Right forelimb (tissue), 1 donor: Measurements from ENCODE around the gene PPM1E.
"Not testable (repeated sequence)": the region's sequence is repeated elsewhere in the genome, so short reads cannot be mapped to it uniquely, and the experiment has no call there.

ENCODE experiments used
- DNase-seq: peaks from one replicate; pipeline ENCODE4 v3.0.0-alpha.2; 2018

The PPM1E gene

DNA sequence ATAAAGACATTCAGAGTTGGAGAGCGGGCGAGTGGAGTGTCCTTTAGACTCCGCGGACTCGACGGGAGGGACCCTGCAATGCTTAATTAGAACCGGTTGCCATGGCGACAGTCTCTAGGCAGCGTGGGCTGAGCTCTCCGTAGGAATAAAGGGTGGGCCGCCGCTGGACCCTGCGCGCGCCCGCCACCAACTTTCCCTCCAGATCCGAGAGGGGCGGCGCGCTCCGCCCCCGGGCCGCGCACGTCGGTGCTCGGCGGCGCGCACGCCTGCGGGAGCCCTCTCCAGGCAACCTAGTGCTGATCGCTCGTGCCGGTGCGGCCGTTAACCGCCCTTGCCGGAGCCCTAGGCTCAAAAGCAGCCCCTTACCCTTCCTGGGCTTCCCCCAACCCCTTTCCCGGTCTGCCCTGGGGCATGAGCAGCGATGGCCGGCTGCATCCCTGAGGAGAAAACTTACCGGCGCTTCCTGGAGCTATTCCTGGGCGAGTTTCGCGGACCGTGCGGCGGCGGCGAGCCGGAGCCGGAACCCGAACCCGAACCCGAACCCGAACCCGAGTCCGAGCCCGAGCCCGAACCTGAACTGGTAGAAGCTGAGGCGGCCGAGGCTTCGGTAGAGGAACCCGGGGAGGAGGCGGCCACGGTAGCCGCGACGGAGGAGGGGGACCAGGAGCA is at the start of gene PPM1E:
Gene PPM1E, plus strand, starts transcription at position 278 of the 669 bp plus-strand sequence.
- DNase-seq = peak; percentile 75

DNA sequence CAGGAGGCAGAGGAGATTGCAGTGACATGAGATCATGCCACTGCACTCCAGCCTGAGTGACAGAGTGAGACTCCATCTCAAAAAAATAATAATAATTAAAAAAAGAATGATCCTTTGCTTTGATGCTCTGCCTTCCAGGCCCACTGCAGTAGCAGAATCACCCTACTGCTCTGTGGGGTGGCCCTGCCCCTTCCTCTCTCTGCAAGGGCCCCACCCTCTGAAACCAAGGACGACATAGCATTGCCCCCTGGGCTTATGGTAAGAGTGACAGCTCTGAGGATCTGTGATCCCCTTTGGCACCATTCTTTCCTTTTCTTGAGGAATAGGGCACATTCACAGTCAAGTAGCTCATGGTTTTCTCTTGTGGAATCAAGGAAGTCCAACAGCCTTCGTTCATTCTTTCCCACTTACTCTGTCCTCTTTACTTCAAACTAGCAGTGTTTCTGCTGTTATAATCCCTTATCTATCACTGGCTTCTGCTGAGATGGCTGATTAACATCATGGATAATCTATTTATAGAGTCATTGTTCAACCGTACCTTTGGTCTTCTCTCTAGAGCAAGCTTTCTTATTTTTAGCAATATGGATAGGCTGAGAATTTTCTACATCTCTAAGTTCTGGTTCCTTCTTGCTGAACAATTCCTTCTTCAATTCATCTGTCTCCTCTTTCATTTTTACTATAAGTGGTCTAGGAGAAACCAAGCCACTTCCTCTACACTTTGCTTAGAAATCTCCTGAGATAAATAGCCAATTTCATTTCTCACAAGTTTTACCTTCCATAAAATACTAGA is 49.1 kb upstream of the PPM1E start:
- DNase-seq = no peak

DNA sequence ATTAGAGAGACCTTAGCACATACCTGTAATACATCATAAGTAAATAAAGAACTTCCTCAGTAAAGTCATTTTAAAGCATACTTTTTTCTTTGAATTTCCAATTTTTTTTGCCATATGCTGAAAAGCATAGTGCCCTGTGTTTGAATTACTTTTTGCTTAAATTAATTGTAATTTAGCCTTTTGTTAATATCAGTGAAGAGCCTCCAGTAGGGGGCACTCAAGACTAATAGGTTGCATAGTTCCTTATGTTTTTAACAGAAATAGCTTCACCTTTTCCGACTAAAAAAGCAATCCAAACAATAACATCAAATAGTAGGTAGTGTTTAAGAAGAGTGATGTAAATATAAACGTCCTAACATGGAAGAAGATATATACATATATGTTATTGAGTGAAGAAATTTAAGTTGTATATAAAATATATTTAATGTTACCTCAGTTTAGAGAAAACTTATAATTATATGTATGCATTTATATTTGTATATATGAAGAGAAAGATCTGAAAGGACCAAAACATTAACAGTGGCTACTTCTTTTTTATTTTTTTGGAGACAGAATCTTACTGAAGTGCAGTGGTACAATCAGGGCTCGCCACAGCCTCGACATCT is 44.6 kb upstream of the PPM1E start:
- no peak for DNase-seq

DNA sequence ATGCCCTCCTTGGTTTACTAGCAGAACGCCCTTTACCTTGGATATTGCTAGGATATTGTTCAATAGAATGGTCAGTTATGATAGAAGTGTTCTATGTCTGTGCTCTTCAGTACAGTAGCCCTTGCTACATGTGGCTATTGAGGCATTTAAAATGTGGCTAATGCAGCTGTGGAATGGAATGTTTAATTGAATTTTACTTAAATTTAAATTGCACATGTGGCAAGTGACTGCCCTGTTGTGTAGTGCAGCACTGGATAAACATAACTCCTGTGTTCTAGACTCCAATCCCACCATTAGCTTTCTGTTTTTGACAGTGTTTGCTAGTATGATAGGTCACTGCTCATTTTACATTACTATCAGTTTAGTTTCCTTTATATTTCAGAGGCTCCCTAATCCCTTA is 33.4 kb upstream of the PPM1E start:
- DNase-seq = no peak

DNA sequence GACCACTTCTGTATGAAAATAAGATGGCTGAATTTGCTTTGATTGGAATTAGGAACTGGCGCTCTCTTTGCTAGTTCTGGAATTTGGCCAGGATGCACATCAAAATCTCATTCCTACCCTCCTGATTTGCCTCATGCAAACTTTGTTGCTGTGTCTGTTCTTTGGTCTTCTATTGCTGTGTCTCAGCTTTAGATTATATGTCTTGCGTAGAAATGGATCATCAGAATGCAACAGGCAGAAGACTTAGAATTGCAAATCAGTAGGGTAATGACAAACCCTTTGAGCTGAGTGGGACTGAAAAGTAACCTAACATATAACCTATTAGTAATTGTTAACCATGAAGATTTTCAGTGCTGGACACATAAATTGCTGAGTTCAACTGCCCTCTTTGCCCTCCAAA is 33.0 kb upstream of the PPM1E start:
- no peak for DNase-seq

DNA sequence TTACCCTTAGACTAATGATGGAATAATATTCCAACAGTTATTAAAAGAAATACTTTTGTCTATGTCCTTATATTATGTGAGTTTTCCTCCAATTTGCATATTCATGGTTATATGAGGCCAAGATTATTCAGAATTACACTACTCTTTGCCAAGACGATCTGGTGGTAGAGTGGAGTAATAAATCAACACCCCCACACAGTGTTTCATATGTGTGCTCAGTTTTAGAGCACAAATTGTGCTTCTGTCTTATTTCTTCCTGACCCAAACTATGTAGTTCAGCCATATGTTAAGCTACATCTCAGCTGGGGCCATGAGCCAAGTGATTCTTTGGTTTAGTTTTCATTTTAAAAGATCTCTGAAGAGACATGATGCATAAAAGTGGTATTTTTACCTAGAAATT is 26.9 kb upstream of the PPM1E start:
- DNase-seq = no peak

DNA sequence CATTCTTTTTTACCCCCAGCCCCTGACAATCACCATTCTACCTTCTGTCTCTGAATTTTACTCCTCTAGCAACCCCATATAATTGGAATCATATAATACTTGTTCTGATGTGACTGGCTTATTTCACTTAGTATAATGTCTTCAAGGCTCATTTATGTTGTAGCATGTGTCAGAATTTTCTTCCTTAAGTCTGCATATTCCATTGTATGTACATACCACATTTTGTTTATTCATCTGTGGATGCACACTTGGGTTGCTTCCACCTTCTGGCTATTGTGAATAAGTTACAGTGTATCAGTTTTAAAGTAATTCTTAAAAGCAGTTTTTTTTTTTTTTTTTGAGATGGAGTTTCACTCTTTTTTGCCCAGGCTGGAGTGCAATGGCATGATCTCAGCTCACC is 24.7 kb upstream of the PPM1E start:
- no peak for DNase-seq

DNA sequence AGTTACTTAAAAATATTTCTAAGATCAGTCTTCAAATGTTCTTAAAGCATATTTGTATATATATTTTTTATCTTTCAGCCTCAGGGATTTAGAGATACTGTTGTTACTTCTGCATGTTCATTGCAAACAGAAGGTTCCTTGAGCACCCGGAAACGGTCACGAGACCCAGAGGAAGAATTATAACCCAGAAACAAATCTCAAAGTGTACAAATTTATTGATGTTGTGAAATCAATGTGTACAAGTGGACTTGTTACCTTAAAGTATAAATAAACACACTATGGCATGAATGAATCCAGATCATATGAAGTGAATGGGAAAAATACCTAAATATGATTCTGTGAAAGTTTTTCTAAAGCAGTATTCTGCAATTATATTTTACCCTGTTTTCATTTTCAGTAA is 21.6 kb upstream of the PPM1E start:
- DNase-seq = no peak

DNA sequence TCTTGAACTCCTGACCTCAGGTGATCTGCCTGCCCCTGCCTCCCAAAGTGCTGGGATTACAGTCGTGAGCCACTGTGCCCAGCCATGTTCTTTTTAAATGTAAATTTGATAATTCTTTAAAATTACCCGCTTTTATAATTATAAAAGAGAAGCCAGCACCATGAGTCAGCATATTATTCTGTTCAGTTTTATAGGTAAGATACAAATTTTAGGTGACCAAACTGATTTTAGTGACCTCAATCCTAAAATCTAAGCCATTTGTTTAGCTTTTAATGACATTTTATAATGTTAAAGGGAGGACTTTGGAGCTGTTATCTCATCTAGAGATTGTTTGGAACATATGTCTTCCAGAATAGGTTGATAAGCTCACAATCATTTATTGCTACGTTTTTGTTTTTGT is 20.8 kb upstream of the PPM1E start:
- DNase-seq = no peak

DNA sequence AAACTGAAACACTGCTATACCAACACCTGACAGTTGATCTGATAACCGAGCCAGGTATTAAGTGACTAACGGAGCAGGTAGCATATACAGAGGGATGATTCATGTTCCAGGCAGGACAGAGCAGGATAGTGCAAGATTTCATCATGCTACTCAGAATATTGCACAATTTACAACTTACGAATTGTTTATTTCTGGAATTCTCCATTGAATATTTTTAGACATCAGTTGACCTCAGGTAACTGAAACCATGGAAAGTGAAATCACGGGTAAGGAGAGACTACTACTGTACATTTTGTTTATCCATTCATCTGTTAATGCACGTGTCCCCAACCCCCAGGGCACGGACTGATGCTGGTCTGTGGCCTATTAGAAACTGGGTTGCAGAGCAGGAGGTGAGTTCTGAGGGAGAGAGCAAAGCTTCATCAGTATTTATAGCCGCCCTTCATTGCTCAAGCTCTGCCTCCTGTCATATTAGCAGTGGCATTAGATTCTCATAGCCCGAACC is 14.5 kb upstream of the PPM1E start:
- no peak for DNase-seq

DNA sequence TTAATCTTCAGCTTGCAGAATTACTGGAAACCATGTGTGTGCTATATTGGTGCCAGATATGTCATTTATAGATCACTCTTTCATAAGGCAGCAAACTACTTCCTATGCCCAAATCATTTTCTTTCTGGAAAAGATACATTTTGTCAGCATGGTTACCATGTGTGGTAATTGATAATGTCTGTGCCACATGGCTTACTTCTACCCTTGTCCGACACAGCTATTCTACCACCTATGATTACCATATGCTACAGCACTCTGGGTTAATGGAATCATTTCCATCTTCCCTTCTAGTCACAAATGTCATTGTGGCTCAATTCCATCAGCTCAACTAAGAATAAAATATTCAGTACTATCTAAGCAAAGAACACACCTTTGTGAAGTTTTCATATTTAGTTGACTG is 8.0 kb upstream of the PPM1E start:
- DNase-seq = no peak

DNA sequence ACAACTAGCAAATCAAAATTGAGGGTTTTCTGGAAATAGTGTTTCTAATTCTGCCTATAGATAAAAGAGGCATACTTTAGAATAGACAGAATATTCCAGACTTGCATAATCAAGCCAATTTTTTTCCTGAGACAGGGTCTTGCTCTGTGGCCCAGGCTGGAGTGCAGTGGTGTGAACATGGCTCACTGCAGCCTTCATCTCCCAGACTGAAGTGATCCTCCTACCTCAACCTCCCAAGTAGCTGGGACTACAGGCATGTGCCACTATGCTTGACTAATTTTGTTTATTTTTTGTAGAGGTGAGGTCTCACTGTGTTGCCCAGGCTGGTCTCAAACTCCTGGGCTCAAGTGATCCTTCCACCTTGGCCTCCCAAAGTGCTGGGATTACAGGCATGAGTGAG is 6.0 kb upstream of the PPM1E start:
- not testable (repeated sequence) for DNase-seq

DNA sequence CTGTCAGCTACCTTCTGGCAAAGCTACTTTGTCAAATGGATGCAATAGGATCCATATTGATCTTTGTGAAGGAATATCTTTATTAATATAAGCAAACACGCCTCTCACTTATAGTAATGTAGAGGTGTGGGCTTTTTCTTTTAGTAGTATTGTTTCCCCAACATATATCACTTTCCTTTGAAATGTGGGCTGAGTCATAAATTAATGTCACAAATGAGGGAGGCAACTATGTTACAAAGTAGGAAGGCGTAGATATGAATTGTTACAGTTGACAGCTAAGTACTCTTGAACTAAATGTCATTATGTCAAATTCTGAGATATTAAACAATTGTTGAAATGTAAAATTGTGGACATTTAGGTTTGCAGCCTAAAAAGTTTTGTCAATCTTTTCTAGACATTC is 2.6 kb upstream of the PPM1E start:
- no peak for DNase-seq

DNA sequence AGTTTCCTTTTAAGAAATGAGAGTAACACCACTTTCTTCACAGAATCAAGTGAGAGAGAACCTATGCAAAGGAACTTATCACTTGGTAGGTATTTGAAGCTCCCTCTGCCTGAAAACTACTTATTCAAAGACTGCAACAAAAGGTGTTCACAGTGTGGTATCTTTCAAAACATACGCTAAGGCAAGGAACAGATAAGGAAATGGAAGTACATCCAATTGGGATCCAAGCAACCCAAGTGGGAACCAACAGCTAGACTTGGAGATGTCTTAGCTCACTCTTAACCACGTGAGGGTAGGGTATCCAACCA is 431 bp upstream of the PPM1E start:
- DNase-seq = no peak

DNA sequence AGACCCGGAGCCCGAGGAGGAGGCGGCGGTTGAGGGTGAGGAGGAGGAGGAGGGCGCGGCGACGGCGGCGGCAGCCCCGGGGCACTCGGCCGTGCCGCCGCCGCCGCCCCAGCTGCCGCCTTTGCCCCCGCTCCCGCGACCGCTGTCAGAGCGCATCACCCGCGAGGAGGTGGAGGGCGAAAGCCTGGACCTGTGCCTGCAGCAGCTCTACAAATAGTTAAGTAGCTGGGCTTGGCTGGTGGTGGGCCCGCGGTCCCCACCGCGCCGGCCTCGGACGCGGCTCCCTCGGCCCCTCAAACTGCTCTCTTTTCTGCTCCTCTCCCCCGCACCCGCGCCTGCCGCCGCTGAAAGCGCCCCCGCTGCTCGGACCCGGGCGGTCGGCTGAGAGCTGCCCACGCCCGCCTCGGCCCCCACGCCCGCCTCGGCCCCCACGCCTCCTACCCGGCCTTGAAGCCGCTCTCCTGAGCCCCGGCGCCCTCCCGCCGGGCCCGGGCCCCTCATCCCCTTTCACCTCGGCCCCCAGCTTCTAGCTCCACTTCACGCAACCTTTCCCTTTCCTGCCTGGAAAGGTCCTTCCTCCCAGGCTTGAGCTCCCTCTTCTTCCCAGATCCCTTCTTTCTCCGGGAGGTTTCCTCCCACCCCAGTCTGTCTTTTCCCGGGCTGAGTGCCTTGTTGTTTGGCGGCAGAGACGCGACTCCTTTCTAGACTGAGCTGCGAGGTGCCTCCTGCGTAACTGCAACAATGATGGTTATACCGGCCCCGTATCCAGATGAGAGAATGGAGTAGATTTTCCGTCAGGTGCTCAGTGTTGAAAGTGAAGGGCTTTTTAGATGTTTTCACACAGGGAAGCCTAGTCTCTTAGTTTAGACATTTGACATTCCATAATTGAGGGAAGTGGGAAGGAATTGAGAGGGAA is 850 bp downstream of the PPM1E start:
- DNase-seq = peak; percentile 41

DNA sequence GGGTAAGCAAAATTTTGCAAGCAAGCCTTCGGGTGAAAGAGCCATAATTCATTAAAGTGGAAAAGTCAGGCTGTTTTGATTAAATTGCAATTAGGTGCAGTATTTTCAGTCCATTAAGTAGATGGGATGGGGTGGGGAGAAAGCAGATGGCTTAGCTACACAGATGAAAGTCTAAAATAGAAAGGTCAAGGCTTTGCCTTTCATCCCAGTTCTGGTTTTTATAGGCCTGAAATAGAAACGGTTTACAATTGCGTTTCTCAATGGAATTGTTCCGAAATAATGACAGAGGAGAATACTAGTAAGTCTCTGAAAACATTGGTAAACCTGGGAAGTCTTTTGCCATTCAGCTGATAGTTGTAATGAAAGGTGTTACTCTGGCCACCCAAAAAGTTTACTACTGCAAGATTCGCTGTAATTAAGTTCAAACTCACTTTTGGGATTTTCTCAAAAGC is 1.5 kb downstream of the PPM1E start:
- no peak for DNase-seq

DNA sequence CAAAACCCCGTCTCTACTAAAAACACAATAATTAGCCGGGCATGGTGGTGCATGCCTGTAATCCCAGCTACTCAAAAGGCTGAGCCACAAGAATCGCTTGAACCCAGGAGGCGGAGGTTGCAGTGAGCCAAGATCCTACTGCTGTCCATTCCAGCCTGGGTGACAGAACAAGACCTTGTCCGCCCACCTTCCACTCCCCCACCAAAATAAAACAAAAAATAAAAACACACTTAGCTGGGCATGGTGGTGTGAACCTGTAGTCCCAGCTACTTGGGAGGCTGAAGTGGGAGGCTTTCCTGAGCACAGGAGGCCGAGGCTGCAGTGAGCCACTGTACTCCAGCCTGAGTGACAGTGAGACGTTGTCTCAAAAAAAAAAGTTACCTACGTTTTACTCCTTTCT is 3.2 kb downstream of the PPM1E start:
- no peak for DNase-seq

DNA sequence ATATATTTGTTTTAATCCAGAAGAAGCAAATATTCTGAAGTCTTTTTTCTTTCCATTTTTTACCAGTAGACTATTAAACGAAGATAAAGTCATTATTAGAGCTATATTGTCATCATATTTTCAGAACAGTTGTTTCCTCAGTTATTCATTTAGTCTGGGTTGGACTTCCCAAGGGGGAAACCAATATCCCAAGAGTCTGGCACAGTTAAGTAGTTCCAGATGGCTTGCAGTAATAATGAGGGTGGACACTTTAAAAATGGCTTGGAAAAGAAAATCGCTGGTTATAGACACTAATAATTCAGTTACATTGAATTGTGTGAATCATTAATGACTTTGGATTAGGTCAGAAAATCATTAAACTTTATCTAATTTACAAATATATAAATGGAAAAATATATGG is 3.9 kb downstream of the PPM1E start:
- DNase-seq = no peak

DNA sequence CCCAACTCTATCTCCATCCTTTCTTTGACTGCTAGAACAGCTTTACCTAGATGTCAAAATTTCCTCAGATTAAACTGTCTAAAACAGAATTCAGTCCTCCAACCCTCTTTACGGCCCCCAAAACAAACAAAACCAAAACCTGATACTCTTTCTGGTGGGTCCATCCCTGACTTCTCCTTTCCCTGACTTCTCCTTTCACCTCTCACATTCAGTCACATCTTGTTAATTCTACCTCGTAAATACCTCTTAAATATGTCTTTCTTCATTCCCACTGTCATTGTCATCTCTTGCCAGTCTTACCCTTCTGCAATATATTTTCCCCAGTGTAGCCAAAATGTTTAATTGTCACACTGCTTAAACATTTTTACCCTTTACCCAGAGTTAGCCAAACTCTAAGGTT is 4.6 kb downstream of the PPM1E start:
- no peak for DNase-seq

DNA sequence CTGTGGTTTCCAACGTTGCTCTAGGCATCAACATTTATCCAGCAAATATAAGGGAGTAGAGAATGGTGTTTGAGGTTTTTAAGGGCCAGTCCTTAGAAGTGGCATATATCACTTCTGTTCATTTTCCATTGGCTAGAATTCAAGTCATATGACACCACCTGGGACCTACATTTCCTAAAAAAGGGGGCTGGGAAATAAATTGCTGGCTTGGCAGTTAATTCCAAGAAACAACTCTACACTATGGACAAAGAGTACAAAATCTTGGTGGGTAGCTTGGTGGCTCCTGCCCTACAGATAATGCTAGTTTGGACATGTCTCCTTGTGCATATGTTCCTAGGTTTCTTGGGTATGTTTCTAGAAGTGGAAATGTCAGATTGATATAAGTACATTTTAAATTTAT is 7.6 kb downstream of the PPM1E start:
- no peak for DNase-seq

DNA sequence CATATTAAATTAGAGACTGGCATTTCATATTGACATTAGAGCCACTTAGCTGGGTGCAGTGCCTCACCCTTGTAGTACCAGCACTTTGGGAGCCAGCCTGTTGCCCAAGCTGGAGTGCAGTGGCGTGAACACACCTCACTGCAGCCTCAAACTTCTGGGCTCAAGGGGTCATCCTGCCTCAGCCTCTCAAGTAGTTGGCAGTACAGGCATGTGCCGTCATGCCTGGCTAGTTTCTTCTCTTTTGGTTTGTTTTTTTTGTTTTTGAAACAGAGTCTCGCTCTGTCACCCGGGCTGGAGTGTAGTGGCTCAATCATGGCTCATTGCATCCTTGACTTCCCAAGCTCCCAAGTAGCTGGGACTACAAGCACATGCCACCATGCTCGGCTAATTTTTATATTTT is 8.7 kb downstream of the PPM1E start:
- no peak for DNase-seq

DNA sequence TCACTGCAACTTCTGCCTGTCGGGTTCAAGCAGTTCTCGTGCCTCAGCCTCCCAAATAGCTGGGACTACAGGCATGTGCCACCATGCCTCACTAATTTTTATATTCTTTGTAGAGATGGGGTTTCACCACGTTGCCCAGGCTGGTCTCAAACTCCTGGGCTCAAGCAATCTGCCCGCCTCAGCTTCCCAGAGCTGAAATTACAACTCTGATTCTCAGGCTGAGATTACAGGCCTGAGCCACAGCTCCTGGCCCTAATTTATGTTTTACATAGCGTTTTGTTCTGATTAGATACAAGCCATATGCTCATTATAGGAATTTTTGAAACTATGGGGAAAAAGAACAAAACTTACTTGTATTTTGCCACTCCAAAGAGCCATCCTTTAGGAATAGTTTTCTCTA is 22.8 kb downstream of the PPM1E start:
- DNase-seq = not testable (repeated sequence)

DNA sequence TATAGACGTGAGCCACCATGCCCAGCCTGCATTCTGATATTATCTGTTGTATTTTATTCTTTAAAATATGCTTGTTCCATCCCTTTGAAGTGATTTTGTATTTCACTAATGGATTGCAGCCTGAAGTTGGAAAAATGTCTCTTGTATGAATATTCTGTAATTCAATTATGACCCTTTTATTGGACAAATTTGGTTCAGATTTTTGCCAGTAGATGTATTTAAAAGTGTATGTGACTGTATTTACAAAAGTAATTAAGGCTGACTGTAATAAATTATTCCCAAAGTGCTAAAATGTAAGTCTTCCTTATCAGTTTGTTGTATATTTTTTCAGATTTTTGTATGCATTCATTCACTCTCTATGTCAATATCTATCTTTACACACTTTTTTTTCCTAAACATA is 23.8 kb downstream of the PPM1E start:
- DNase-seq = no peak
